GM12878 (cell line): ENCODE results near the gene CUL1.

Experiments used
- CTCF ChIP-seq, 3 experiments: IDR thresholded peaks in 2 of 3; conservative IDR thresholded peaks in 1 of 3; 2 replicates each; pipeline ENCODE4 v1.5.1; 2011; ENCODE audit warnings: low read depth in 3 of 3, low read length in 3 of 3, mild to moderate bottlenecking in 3 of 3, control low read depth in 2 of 3, moderate library complexity in 2 of 3, inconsistent platforms in 1 of 3, mixed read lengths in 1 of 3; ENCODE audit not compliant: control insufficient read depth in 2 of 3, insufficient read depth in 1 of 3; ENCODE audit errors: extremely low read depth in 1 of 3
- NR2C2 ChIP-seq: IDR thresholded peaks from 2 replicates; pipeline ENCODE4 v1.6.1; 2011; ENCODE audit warnings: borderline replicate concordance, low read depth; ENCODE audit not compliant: control insufficient read depth, insufficient read length
- TF ChIP-seq, protein P1 (sequence below): fragments of 450-650 bp; IDR thresholded peaks from 2 replicates; pipeline ENCODE4 v1.6.1; 2016; ENCODE audit warnings: mild to moderate bottlenecking

GRCh38 chr7:148807436-148807835 lies 108.7 kb downstream of the CUL1 start:
- TF ChIP-seq, protein P1, sequence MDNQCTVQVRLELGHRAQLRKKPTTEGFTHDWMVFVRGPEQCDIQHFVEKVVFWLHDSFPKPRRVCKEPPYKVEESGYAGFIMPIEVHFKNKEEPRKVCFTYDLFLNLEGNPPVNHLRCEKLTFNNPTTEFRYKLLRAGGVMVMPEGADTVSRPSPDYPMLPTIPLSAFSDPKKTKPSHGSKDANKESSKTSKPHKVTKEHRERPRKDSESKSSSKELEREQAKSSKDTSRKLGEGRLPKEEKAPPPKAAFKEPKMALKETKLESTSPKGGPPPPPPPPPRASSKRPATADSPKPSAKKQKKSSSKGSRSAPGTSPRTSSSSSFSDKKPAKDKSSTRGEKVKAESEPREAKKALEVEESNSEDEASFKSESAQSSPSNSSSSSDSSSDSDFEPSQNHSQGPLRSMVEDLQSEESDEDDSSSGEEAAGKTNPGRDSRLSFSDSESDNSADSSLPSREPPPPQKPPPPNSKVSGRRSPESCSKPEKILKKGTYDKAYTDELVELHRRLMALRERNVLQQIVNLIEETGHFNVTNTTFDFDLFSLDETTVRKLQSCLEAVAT = no peak
- TF ChIP-seq NR2C2 (no peak), CTCF (IDR thresholded peaks at IDR 0.05 in 2 of 3, conservative IDR thresholded peaks at IDR 0.05 in 1 of 3; ENCODE audit: control insufficient read depth in 2 of 3, extremely low read depth in 1 of 3, insufficient read depth in 1 of 3, low read depth in 3 of 3, low read length in 3 of 3) (no peak)
